ENCODE data around the gene TRIM63. TPM values are rescaled to one million over a fixed set of nuclear protein-coding genes. Genes with fewer than 3 reads are reported as not detected.

TRIM63 gene
- total RNA-seq, 1 experiment from 2014 or later: not detected

- Histone ChIP-seq H3K9me2 (replicated peaks; ENCODE audit: insufficient read depth, low read length) (no peaks in the 10 kb centered on the region), H3K79me2 (ENCODE audit: low read length) (no peaks in the 10 kb centered on the region), H4K20me1 (ENCODE audit: insufficient read depth, low read depth, low read length) (no peaks in the 10 kb centered on the region), H3K36me3 (ENCODE audit: insufficient read depth, low read length) (no peaks in the 10 kb centered on the region), H3K27me3 (ENCODE audit: low read length) (no peaks in the 10 kb centered on the region), H3K4me1 (ENCODE audit: low read length) (no peaks in the 10 kb centered on the region), H3K9ac (ENCODE audit: low read length) (no peak overlapping the region), H3K4me2 (ENCODE audit: low read depth, low read length, poor library complexity, severe bottlenecking) (no peak overlapping the region), H3K9me3 (ENCODE audit: low read length) (no peaks in the 10 kb centered on the region), H3K27ac (ENCODE audit: low read length) (no peak overlapping the region), H2AFZ (ENCODE audit: low read length) (no peak overlapping the region), H3K4me3 (ENCODE audit: low read length) (no peak overlapping the region)
- DNase-seq: no peak
Measured at GRCh38 chr1:26072305-26072704, 4.9 kb upstream of the TRIM63 start.

GRCh38 chr1:26070963-26071342, 3.5 kb upstream of the TRIM63 start:
- H2AFZ ChIP-seq (ENCODE audit: low read length): no peak overlapping the region
- H3K27ac ChIP-seq (ENCODE audit: low read length): no peak overlapping the region
- H3K9ac ChIP-seq (ENCODE audit: low read length): no peak overlapping the region

GRCh38 chr1:26070296-26070962, 3.0 kb upstream of the TRIM63 start:
- no peak overlapping the region for H2AFZ ChIP-seq (ENCODE audit: low read length)
- H3K4me1 ChIP-seq (ENCODE audit: low read length): no peaks in the 10 kb centered on the region
- H3K79me2 ChIP-seq (ENCODE audit: low read length): no peaks in the 10 kb centered on the region
- no peak overlapping the region for H3K4me2 ChIP-seq (ENCODE audit: low read depth, low read length, poor library complexity, severe bottlenecking)
- H3K27ac ChIP-seq (ENCODE audit: low read length): no peak overlapping the region
- no peaks in the 10 kb centered on the region for H3K27me3 ChIP-seq (ENCODE audit: low read length)
- no peak overlapping the region for H3K9ac ChIP-seq (ENCODE audit: low read length)
- H3K9me2 ChIP-seq (replicated peaks; ENCODE audit: insufficient read depth, low read length): no peaks in the 10 kb centered on the region
- H3K36me3 ChIP-seq (ENCODE audit: insufficient read depth, low read length): no peaks in the 10 kb centered on the region
- H4K20me1 ChIP-seq (ENCODE audit: insufficient read depth, low read depth, low read length): no peaks in the 10 kb centered on the region
- DNase-seq: no peak
- no peaks in the 10 kb centered on the region for H3K9me3 ChIP-seq (ENCODE audit: low read length)
- H3K4me3 ChIP-seq (ENCODE audit: low read length): no peak overlapping the region

More at GRCh38 chr1:26070963-26071342, 3.5 kb upstream of the TRIM63 start:
- Histone ChIP-seq H3K4me1 (ENCODE audit: low read length) (no peaks in the 10 kb centered on the region), H3K36me3 (ENCODE audit: insufficient read depth, low read length) (no peaks in the 10 kb centered on the region), H3K79me2 (ENCODE audit: low read length) (no peaks in the 10 kb centered on the region), H3K9me3 (ENCODE audit: low read length) (no peaks in the 10 kb centered on the region), H3K4me2 (ENCODE audit: low read depth, low read length, poor library complexity, severe bottlenecking) (no peak overlapping the region), H4K20me1 (ENCODE audit: insufficient read depth, low read depth, low read length) (no peaks in the 10 kb centered on the region), H3K27me3 (ENCODE audit: low read length) (no peaks in the 10 kb centered on the region), H3K4me3 (ENCODE audit: low read length) (no peak overlapping the region), H3K9me2 (replicated peaks; ENCODE audit: insufficient read depth, low read length) (no peaks in the 10 kb centered on the region)
- no peak for DNase-seq

- no peaks in the 10 kb centered on the region for H3K9me3 ChIP-seq (ENCODE audit: low read length)
- no peak overlapping the region for H2AFZ ChIP-seq (ENCODE audit: low read length)
- H3K27ac ChIP-seq (ENCODE audit: low read length): no peak overlapping the region
- H3K79me2 ChIP-seq (ENCODE audit: low read length): no peaks in the 10 kb centered on the region
- no peaks in the 10 kb centered on the region for H3K27me3 ChIP-seq (ENCODE audit: low read length)
- no peaks in the 10 kb centered on the region for H4K20me1 ChIP-seq (ENCODE audit: insufficient read depth, low read depth, low read length)
- no peaks in the 10 kb centered on the region for H3K4me1 ChIP-seq (ENCODE audit: low read length)
- no peaks in the 10 kb centered on the region for H3K36me3 ChIP-seq (ENCODE audit: insufficient read depth, low read length)
- H3K9ac ChIP-seq (ENCODE audit: low read length): no peak overlapping the region
- no peak for DNase-seq
- no peaks in the 10 kb centered on the region for H3K9me2 ChIP-seq (replicated peaks; ENCODE audit: insufficient read depth, low read length)
- H3K4me2 ChIP-seq (ENCODE audit: low read depth, low read length, poor library complexity, severe bottlenecking): no peak overlapping the region
- H3K4me3 ChIP-seq (ENCODE audit: low read length): no peak overlapping the region
Measured at GRCh38 chr1:26069941-26070295, 2.5 kb upstream of the TRIM63 start.

GRCh38 chr1:26066857-26067256, 573 bp downstream of the TRIM63 start:
- Histone ChIP-seq H3K79me2 (ENCODE audit: low read length) (no peaks in the 10 kb centered on the region), H4K20me1 (ENCODE audit: insufficient read depth, low read depth, low read length) (no peaks in the 10 kb centered on the region), H3K9me3 (ENCODE audit: low read length) (no peaks in the 10 kb centered on the region), H3K9ac (ENCODE audit: low read length) (no peak overlapping the region), H3K36me3 (ENCODE audit: insufficient read depth, low read length) (no peaks in the 10 kb centered on the region), H3K27me3 (ENCODE audit: low read length) (no peaks in the 10 kb centered on the region), H3K4me1 (ENCODE audit: low read length) (no peaks in the 10 kb centered on the region), H2AFZ (ENCODE audit: low read length) (no peak overlapping the region), H3K4me3 (ENCODE audit: low read length) (no peak overlapping the region), H3K9me2 (replicated peaks; ENCODE audit: insufficient read depth, low read length) (no peaks in the 10 kb centered on the region), H3K4me2 (ENCODE audit: low read depth, low read length, poor library complexity, severe bottlenecking) (no peak overlapping the region), H3K27ac (ENCODE audit: low read length) (no peak overlapping the region)
- no peak for DNase-seq

- no peak overlapping the region for H3K4me2 ChIP-seq (ENCODE audit: low read depth, low read length, poor library complexity, severe bottlenecking)
- H2AFZ ChIP-seq (ENCODE audit: low read length): no peak overlapping the region
- H3K4me1 ChIP-seq (ENCODE audit: low read length): no peaks in the 10 kb centered on the region
- H4K20me1 ChIP-seq (ENCODE audit: insufficient read depth, low read depth, low read length): no peaks in the 10 kb centered on the region
- no peak for DNase-seq
- H3K27ac ChIP-seq (ENCODE audit: low read length): no peak overlapping the region
- no peak overlapping the region for H3K9ac ChIP-seq (ENCODE audit: low read length)
- H3K9me3 ChIP-seq (ENCODE audit: low read length): no peaks in the 10 kb centered on the region
- H3K9me2 ChIP-seq (replicated peaks; ENCODE audit: insufficient read depth, low read length): no peaks in the 10 kb centered on the region
- H3K36me3 ChIP-seq (ENCODE audit: insufficient read depth, low read length): no peaks in the 10 kb centered on the region
- H3K79me2 ChIP-seq (ENCODE audit: low read length): no peaks in the 10 kb centered on the region
- no peaks in the 10 kb centered on the region for H3K27me3 ChIP-seq (ENCODE audit: low read length)
- H3K4me3 ChIP-seq (ENCODE audit: low read length): no peak overlapping the region
Measured at GRCh38 chr1:26066160-26066559, 1.3 kb downstream of the TRIM63 start.

GRCh38 chr1:26064553-26064952, 2.9 kb downstream of the TRIM63 start:
- Histone ChIP-seq H3K9me2 (replicated peaks; ENCODE audit: insufficient read depth, low read length) (no peaks in the 10 kb centered on the region), H3K27me3 (ENCODE audit: low read length) (no peaks in the 10 kb centered on the region), H3K27ac (ENCODE audit: low read length) (no peak overlapping the region), H4K20me1 (ENCODE audit: insufficient read depth, low read depth, low read length) (no peaks in the 10 kb centered on the region), H3K4me1 (ENCODE audit: low read length) (no peaks in the 10 kb centered on the region), H3K4me3 (ENCODE audit: low read length) (no peak overlapping the region), H3K4me2 (ENCODE audit: low read depth, low read length, poor library complexity, severe bottlenecking) (no peak overlapping the region), H3K9ac (ENCODE audit: low read length) (no peak overlapping the region), H3K79me2 (ENCODE audit: low read length) (no peaks in the 10 kb centered on the region), H2AFZ (ENCODE audit: low read length) (no peak overlapping the region), H3K36me3 (ENCODE audit: insufficient read depth, low read length) (no peaks in the 10 kb centered on the region), H3K9me3 (ENCODE audit: low read length) (no peaks in the 10 kb centered on the region)
- DNase-seq: no peak

GRCh38 chr1:26060832-26061574, 6.4 kb downstream of the TRIM63 start:
- no peak overlapping the region for H3K9ac ChIP-seq (ENCODE audit: low read length)

More at GRCh38 chr1:26060832-26061574, 6.4 kb downstream of the TRIM63 start:
- Histone ChIP-seq H2AFZ (ENCODE audit: low read length) (no peak overlapping the region), H3K4me3 (ENCODE audit: low read length) (no peak overlapping the region), H3K36me3 (ENCODE audit: insufficient read depth, low read length) (no peaks in the 10 kb centered on the region), H3K9me2 (replicated peaks; ENCODE audit: insufficient read depth, low read length) (no peaks in the 10 kb centered on the region), H3K9me3 (ENCODE audit: low read length) (no peaks in the 10 kb centered on the region), H3K79me2 (ENCODE audit: low read length) (no peaks in the 10 kb centered on the region), H3K27ac (ENCODE audit: low read length) (no peak overlapping the region), H3K4me2 (ENCODE audit: low read depth, low read length, poor library complexity, severe bottlenecking) (no peak overlapping the region), H3K27me3 (ENCODE audit: low read length) (no peaks in the 10 kb centered on the region), H4K20me1 (ENCODE audit: insufficient read depth, low read depth, low read length) (no peaks in the 10 kb centered on the region), H3K4me1 (ENCODE audit: low read length) (no peaks in the 10 kb centered on the region)
- no peak for DNase-seq
